GM23338 (cell line): Measurements from ENCODE around the gene OTUD3. TPM values are rescaled to one million over a fixed set of nuclear protein-coding genes. Genes with fewer than 3 reads are reported as not detected.
A peak's percentile ranks its signal among the peaks of the same experiment; 100 is the strongest.

ENCODE experiments used
- ATAC-seq: fragments of 200-7000 bp; cut with Tn5 transposase; 3 replicates; pipeline ENCODE4 v1.9.1; 2020
- DNase-seq: peaks from one replicate; pipeline ENCODE4 v3.0.0-alpha.2; 2015; ENCODE audit warnings: low spot score
- H2AFZ ChIP-seq: fragments of 200-600 bp; sonication (generic); 2 replicates; pipeline ENCODE4 v1.8.0; 2016; ENCODE audit warnings: antibody characterized with exemption, mild to moderate bottlenecking, moderate library complexity
- H3F3A ChIP-seq: fragments of 200-600 bp; sonication (generic); replicated peaks from 2 replicates; pipeline ENCODE4 v1.8.0; 2017; ENCODE audit warnings: antibody characterized with exemption, mixed run types, low read depth
- H3K27ac ChIP-seq: fragments of 200-600 bp; sonication (generic); 2 replicates; pipeline ENCODE4 v1.6.1; 2016; ENCODE audit warnings: low read depth
- H3K27me3 ChIP-seq: fragments of 200-600 bp; sonication (generic); 2 replicates; pipeline ENCODE4 v1.8.0; 2016; ENCODE audit warnings: mild to moderate bottlenecking, mixed run types, moderate library complexity; ENCODE audit not compliant: insufficient read depth
- H3K36me3 ChIP-seq: fragments of 200-600 bp; sonication (generic); 2 replicates; pipeline ENCODE4 v1.8.0; 2016; ENCODE audit warnings: mild to moderate bottlenecking; ENCODE audit not compliant: insufficient read depth
- H3K4me1 ChIP-seq: fragments of 200-600 bp; sonication (generic); 2 replicates; pipeline ENCODE4 v1.8.0; 2016; ENCODE audit warnings: mild to moderate bottlenecking, moderate library complexity; ENCODE audit not compliant: insufficient read depth
- H3K4me2 ChIP-seq: fragments of 200-600 bp; sonication (generic); 2 replicates; pipeline ENCODE4 v1.7.1; 2017; ENCODE audit warnings: mixed run types
- H3K4me3 ChIP-seq: fragments of 200-600 bp; sonication (generic); 2 replicates; pipeline ENCODE4 v1.6.1; 2016; ENCODE audit warnings: mixed run types
- H3K79me2 ChIP-seq: fragments of 200-600 bp; sonication (generic); replicated peaks from 2 replicates; pipeline ENCODE4 v1.8.0; 2017; ENCODE audit warnings: mild to moderate bottlenecking; ENCODE audit not compliant: insufficient read depth
- H3K9me2 ChIP-seq: fragments of 200-600 bp; sonication (generic); 2 replicates; pipeline ENCODE4 v1.8.0; 2017; ENCODE audit not compliant: insufficient read depth
- H4K20me1 ChIP-seq: fragments of 200-600 bp; sonication (generic); replicated peaks from 2 replicates; pipeline ENCODE4 v1.8.0; 2017; ENCODE audit warnings: mild to moderate bottlenecking; ENCODE audit not compliant: insufficient read depth
- H3K27ac Mint-ChIP-seq: 2 replicates; pipeline ENCODE4 v1.8.0; 2020; ENCODE audit warnings: inconsistent platforms, mild to moderate bottlenecking, moderate library complexity, mixed read lengths
- H3K27me3 Mint-ChIP-seq: 3 replicates; pipeline ENCODE4 v1.8.0; 2022; ENCODE audit warnings: low read depth, mild to moderate bottlenecking, moderate library complexity, mixed read lengths, inconsistent platforms; ENCODE audit not compliant: insufficient read depth, poor library complexity
- H3K36me3 Mint-ChIP-seq: 3 replicates; pipeline ENCODE4 v1.8.0; 2021; ENCODE audit warnings: low read depth, mild to moderate bottlenecking, inconsistent platforms, moderate library complexity, mixed read lengths
- H3K4me1 Mint-ChIP-seq: 3 replicates; pipeline ENCODE4 v1.8.0; 2020; ENCODE audit warnings: mild to moderate bottlenecking, inconsistent platforms, mixed read lengths
- H3K4me3 Mint-ChIP-seq: 3 replicates; pipeline ENCODE4 v1.8.0; 2021; ENCODE audit warnings: moderate library complexity, mild to moderate bottlenecking, inconsistent platforms, mixed read lengths
- H3K9me3 Mint-ChIP-seq: 3 replicates; pipeline ENCODE4 v1.8.0; 2020; ENCODE audit warnings: moderate library complexity, mild to moderate bottlenecking, inconsistent platforms, mixed read lengths
- CREB1 ChIP-seq: fragments of 250-450 bp; sonication (Bioruptor Pico); IDR thresholded peaks from 2 replicates; pipeline ENCODE4 v1.5.0; 2020; ENCODE audit warnings: low read depth, mild to moderate bottlenecking, moderate library complexity
- EZH2 ChIP-seq: fragments of 200-600 bp; sonication (generic); IDR thresholded peaks from one replicate; pipeline ENCODE4 v1.8.0; 2017; ENCODE audit warnings: antibody characterized with exemption, mild to moderate bottlenecking, low read depth; ENCODE audit not compliant: unreplicated experiment
- EZH2phosphoT487 ChIP-seq: fragments of 200-600 bp; sonication (generic); IDR thresholded peaks from one replicate; pipeline ENCODE4 v1.8.1; 2018; ENCODE audit warnings: antibody characterized with exemption; ENCODE audit not compliant: unreplicated experiment
- JUNB ChIP-seq: IDR thresholded peaks from one replicate; pipeline ENCODE4 v1.6.1; 2016; ENCODE audit warnings: antibody characterized with exemption; ENCODE audit not compliant: unreplicated experiment
- NANOG ChIP-seq: IDR thresholded peaks from 2 replicates; pipeline ENCODE4 v1.6.1; 2016; ENCODE audit warnings: antibody characterized with exemption, borderline replicate concordance
- POLR2AphosphoS5 ChIP-seq: IDR thresholded peaks from 2 replicates; pipeline ENCODE4 v1.6.1; 2016; ENCODE audit warnings: antibody characterized with exemption, low read depth
- STAT1 ChIP-seq: IDR thresholded peaks from one replicate; pipeline ENCODE4 v1.6.1; 2016; ENCODE audit warnings: antibody characterized with exemption; ENCODE audit not compliant: unreplicated experiment
- ZNF331 ChIP-seq: fragments of 250-450 bp; sonication (Bioruptor Pico); IDR thresholded peaks from 2 replicates; pipeline ENCODE4 v1.5.0; 2020; ENCODE audit warnings: low read depth, mild to moderate bottlenecking, moderate library complexity
- long read RNA-seq: library from polyadenylated mRNA; unstranded; transcript quantifications from one replicate; pipeline ENCODE4 v2.0.0, GENCODE V29; 2020; ENCODE audit not compliant: unreplicated experiment
- polyA plus RNA-seq: library from polyadenylated mRNA; unstranded; fragments of >200 nt; fragmentation: Nextera tagmentation; extraction: Ambion mirVana; gene quantifications from 2 replicates; pipeline ENCODE4 v1.2.1, GENCODE V29; 2016
- total RNA-seq: library from RNA; depleted of rRNA; stranded (reverse); fragments of >200 nt; shearing (Covaris generic); gene quantifications from 2 replicates; pipeline ENCODE4 v1.2.3, GENCODE V29; 2014; rRNA removed
- TF ChIP-seq, protein P1 (sequence below), 2 experiments: fragments of 200-600 bp in 1 of 2; sonication (generic) in 1 of 2; conservative IDR thresholded peaks; 2 replicates each; pipeline versions ENCODE4 v1.5.1 to v1.6.1; 2016 to 2017; ENCODE audit warnings: antibody characterized with exemption in 2 of 2, low read depth in 2 of 2, mild to moderate bottlenecking in 2 of 2, moderate library complexity in 1 of 2
- TF ChIP-seq, protein P2 (sequence below): IDR thresholded peaks from 2 replicates; pipeline ENCODE4 v1.6.1; 2016; ENCODE audit warnings: antibody characterized with exemption
- TF ChIP-seq, protein P3 (sequence below): IDR thresholded peaks from one replicate; pipeline ENCODE4 v1.6.1; 2018; ENCODE audit warnings: antibody characterized with exemption; ENCODE audit not compliant: unreplicated experiment

The OTUD3 gene, protein sequence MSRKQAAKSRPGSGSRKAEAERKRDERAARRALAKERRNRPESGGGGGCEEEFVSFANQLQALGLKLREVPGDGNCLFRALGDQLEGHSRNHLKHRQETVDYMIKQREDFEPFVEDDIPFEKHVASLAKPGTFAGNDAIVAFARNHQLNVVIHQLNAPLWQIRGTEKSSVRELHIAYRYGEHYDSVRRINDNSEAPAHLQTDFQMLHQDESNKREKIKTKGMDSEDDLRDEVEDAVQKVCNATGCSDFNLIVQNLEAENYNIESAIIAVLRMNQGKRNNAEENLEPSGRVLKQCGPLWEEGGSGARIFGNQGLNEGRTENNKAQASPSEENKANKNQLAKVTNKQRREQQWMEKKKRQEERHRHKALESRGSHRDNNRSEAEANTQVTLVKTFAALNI
- total RNA-seq (12.9 and 13.3 TPM in 2 replicates), polyA plus RNA-seq (3.0 and 4.0 TPM in 2 replicates)
- long read RNA-seq, partial matches to known transcripts: 0 of 4 reads
- long read RNA-seq, other reads (novel, unspliced or antisense): 4 of 4 reads

DNA sequence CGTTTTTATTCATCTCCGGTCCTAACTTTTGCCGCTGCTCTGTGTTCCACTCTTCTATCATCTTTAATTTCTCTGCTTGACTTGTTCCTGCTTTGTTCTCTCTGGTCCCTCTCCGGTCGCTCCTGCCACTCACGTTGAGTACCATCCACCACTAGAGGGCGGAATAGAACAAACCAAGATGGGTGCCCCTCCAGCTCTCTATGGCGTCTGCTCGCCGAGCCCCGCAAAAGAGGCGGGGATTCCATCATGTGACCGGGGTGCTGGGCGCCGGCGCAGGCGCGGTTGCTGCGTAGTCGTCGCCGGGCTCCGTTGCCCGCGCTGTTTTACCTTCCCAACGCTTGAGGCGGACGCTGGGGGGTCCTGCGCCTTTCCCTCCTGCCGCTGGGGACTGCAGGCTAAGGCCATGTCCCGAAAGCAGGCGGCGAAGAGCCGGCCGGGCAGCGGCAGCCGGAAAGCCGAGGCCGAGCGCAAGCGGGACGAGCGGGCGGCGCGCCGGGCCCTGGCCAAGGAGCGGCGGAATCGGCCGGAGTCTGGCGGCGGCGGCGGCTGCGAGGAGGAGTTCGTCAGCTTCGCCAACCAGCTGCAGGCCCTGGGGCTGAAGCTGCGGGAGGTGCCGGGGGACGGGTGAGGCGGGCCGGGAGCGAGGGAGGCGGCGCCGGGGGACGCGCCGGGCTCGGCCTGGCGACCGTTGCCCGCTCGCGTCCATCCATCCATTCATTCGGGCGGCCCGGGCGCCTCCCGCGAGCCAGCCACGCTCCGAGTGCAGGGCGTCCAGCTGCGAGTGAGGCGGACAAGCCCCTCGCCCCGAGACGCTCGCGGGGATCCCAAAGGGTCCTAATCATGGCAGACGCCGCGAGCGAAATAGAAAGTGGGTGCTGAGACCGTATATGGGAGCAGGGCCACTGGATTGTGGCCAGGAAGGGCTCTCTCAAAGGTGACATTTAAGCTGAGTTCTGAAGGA lies at the start of gene OTUD3:
Gene OTUD3, plus strand, starts transcription at position 285 of the 961 bp plus-strand sequence. Its CDS starts 119 bp downstream, at position 404.
- DNase-seq (peak; percentile 99), ATAC-seq (peak; percentile 95)
- Histone ChIP-seq H3K27ac (no peak within 1 kb of the TSS), H3K79me2 (peaks cover 48% of the 10 kb centered on the region), H3F3A (no peaks in the 10 kb centered on the region), H3K4me1 (peaks cover 4% of the 10 kb centered on the region; the same call in 1 of the 2 replicates), H3K4me2 (peak within 1 kb of the TSS; percentile 99), H3K4me3 (peak within 1 kb of the TSS; percentile 98), H3K27me3 (no peaks in the 10 kb centered on the region), H2AFZ (peak within 1 kb of the TSS; percentile 83), H3K36me3 (no peaks in the 10 kb centered on the region), H3K9me2 (no peaks in the 10 kb centered on the region), H4K20me1 (peaks cover 28% of the 10 kb centered on the region)
- peak within 1 kb of the TSS; percentile 89 for H3K4me3 Mint-ChIP-seq
- peaks cover 8% of the 10 kb centered on the region; the same call in 2 of the 3 replicates for H3K36me3 Mint-ChIP-seq
- H3K4me1 Mint-ChIP-seq: peaks cover 17% of the 10 kb centered on the region; the same call in 2 of the 3 replicates
- H3K9me3 Mint-ChIP-seq: no peaks in the 10 kb centered on the region
- TF ChIP-seq EZH2 (no peak), EZH2phosphoT487 (no peak), ZNF331 (CRISPR knock-in tag) (no peak), CREB1 (CRISPR knock-in tag) (peak; percentile 67), POLR2AphosphoS5 (peak; percentile 89)
- TF ChIP-seq, protein P1, sequence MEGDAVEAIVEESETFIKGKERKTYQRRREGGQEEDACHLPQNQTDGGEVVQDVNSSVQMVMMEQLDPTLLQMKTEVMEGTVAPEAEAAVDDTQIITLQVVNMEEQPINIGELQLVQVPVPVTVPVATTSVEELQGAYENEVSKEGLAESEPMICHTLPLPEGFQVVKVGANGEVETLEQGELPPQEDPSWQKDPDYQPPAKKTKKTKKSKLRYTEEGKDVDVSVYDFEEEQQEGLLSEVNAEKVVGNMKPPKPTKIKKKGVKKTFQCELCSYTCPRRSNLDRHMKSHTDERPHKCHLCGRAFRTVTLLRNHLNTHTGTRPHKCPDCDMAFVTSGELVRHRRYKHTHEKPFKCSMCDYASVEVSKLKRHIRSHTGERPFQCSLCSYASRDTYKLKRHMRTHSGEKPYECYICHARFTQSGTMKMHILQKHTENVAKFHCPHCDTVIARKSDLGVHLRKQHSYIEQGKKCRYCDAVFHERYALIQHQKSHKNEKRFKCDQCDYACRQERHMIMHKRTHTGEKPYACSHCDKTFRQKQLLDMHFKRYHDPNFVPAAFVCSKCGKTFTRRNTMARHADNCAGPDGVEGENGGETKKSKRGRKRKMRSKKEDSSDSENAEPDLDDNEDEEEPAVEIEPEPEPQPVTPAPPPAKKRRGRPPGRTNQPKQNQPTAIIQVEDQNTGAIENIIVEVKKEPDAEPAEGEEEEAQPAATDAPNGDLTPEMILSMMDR (conservative IDR thresholded peaks at IDR 0.05; ENCODE audit: low read depth in 2 of 2): peak; percentile 84 to 87
- TF ChIP-seq, protein P2, sequence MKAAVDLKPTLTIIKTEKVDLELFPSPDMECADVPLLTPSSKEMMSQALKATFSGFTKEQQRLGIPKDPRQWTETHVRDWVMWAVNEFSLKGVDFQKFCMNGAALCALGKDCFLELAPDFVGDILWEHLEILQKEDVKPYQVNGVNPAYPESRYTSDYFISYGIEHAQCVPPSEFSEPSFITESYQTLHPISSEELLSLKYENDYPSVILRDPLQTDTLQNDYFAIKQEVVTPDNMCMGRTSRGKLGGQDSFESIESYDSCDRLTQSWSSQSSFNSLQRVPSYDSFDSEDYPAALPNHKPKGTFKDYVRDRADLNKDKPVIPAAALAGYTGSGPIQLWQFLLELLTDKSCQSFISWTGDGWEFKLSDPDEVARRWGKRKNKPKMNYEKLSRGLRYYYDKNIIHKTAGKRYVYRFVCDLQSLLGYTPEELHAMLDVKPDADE: no peak; the same call in 1 of the 2 replicates
- peaks cover 4% of the 10 kb centered on the region for H3K27me3 Mint-ChIP-seq
- H3K27ac Mint-ChIP-seq: peak within 1 kb of the TSS; percentile 14

DNA sequence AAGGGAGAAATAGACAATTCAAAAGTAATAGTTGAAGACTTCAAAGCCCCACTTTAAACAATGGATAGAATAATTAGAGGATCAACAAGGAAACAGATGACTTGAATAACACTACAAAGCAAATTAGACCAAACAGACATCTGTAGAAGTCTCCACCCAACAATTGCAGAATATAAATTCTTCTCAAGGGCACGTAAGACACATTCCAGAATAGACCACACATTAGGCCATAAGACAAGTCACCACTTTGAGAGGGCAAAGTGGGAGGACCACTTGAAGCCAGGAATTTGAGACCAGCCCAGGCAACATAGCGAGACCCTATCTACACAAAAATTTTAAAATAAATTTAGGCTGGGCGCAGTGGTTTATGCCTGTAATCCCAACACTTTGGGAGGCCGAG lies 46.6 kb upstream of the OTUD3 start:
- Histone ChIP-seq H3K4me2 (no peak overlapping the region), H3K4me1 (no peaks in the 10 kb centered on the region), H3F3A (no peaks in the 10 kb centered on the region), H3K9me2 (no peaks in the 10 kb centered on the region), H4K20me1 (no peaks in the 10 kb centered on the region), H3K27ac (no peak overlapping the region), H3K36me3 (0 out of 2 replicates have a peak, but pooled peaks cover 6% of the 10 kb centered on the region), H3K4me3 (no peak overlapping the region), H2AFZ (no peak overlapping the region), H3K79me2 (no peaks in the 10 kb centered on the region), H3K27me3 (no peaks in the 10 kb centered on the region)
- H3K9me3 Mint-ChIP-seq: peaks cover 13% of the 10 kb centered on the region
- no peak overlapping the region for H3K4me3 Mint-ChIP-seq
- ATAC-seq (no peak), DNase-seq (no peak)
- no peaks in the 10 kb centered on the region for H3K36me3 Mint-ChIP-seq
- H3K27me3 Mint-ChIP-seq: no peaks in the 10 kb centered on the region
- H3K27ac Mint-ChIP-seq: no peak overlapping the region
- H3K4me1 Mint-ChIP-seq: no peaks in the 10 kb centered on the region
- TF ChIP-seq JUNB: no peak
- TF ChIP-seq STAT1: no peak
- TF ChIP-seq, protein P3, sequence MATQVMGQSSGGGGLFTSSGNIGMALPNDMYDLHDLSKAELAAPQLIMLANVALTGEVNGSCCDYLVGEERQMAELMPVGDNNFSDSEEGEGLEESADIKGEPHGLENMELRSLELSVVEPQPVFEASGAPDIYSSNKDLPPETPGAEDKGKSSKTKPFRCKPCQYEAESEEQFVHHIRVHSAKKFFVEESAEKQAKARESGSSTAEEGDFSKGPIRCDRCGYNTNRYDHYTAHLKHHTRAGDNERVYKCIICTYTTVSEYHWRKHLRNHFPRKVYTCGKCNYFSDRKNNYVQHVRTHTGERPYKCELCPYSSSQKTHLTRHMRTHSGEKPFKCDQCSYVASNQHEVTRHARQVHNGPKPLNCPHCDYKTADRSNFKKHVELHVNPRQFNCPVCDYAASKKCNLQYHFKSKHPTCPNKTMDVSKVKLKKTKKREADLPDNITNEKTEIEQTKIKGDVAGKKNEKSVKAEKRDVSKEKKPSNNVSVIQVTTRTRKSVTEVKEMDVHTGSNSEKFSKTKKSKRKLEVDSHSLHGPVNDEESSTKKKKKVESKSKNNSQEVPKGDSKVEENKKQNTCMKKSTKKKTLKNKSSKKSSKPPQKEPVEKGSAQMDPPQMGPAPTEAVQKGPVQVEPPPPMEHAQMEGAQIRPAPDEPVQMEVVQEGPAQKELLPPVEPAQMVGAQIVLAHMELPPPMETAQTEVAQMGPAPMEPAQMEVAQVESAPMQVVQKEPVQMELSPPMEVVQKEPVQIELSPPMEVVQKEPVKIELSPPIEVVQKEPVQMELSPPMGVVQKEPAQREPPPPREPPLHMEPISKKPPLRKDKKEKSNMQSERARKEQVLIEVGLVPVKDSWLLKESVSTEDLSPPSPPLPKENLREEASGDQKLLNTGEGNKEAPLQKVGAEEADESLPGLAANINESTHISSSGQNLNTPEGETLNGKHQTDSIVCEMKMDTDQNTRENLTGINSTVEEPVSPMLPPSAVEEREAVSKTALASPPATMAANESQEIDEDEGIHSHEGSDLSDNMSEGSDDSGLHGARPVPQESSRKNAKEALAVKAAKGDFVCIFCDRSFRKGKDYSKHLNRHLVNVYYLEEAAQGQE: no peak
- TF ChIP-seq, protein P1 (conservative IDR thresholded peaks at IDR 0.05; ENCODE audit: low read depth in 2 of 2): no peak
- no peak for TF ChIP-seq NANOG
